ENCODE measurements around the gene AHCY. TPM values are rescaled to one million over a fixed set of nuclear protein-coding genes. Genes with fewer than 3 reads are reported as not detected.
"Not testable (repeated sequence)": the region's sequence is repeated elsewhere in the genome, so short reads cannot be mapped to it uniquely, and the experiment has no call there.

AHCY gene
- total RNA-seq, 1 donor from 2014 or later, result 194 TPM

DNA sequence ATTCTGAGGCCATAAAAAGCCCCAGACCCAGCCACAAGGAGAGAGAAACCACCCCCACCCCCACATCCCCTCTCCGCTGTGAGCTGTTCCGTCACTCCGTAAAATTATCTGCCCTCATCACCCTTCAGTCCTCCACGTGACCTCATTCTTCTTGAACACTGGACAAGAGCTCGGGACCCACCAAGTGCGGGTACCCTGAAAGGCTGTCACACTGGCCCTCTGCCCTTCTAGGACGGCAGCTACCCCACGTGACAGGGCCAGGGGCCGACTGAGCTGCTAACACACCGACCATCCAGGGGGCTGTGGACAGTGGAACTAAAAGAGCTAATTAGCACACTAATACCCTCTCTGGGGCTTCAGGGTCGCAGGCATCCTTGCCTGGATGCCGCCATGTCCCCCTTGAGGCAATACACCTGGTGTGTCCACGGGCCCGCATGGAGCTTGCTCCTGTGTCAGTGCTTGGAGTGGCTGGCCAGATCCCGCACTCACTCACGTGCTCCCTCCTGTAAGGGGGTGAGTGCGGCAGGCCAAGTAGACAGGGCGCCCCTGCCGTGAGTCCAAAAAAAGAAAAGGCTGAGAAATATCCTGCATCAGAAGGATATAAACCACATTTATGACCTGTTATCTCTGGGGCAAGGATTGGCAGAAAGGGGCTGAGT is 29.2 kb upstream of the AHCY start:
- TF ChIP-seq, protein P1, sequence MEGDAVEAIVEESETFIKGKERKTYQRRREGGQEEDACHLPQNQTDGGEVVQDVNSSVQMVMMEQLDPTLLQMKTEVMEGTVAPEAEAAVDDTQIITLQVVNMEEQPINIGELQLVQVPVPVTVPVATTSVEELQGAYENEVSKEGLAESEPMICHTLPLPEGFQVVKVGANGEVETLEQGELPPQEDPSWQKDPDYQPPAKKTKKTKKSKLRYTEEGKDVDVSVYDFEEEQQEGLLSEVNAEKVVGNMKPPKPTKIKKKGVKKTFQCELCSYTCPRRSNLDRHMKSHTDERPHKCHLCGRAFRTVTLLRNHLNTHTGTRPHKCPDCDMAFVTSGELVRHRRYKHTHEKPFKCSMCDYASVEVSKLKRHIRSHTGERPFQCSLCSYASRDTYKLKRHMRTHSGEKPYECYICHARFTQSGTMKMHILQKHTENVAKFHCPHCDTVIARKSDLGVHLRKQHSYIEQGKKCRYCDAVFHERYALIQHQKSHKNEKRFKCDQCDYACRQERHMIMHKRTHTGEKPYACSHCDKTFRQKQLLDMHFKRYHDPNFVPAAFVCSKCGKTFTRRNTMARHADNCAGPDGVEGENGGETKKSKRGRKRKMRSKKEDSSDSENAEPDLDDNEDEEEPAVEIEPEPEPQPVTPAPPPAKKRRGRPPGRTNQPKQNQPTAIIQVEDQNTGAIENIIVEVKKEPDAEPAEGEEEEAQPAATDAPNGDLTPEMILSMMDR (conservative IDR thresholded peaks at IDR 0.05; ENCODE audit: low read depth, low read length), result no peak
- DNase-seq (ENCODE audit: low read depth), result no peak
- no peak overlapping the region for H3K4me3 ChIP-seq (ENCODE audit: low read depth, low read length)

GRCh38 chr20:34331838-34332237 is 28.7 kb upstream of the AHCY start:
- TF ChIP-seq, protein P1 (conservative IDR thresholded peaks at IDR 0.05; ENCODE audit: low read depth, low read length), result no peak
- DNase-seq (ENCODE audit: low read depth), result no peak
- H3K4me3 ChIP-seq (ENCODE audit: low read depth, low read length), result no peak overlapping the region

DNA sequence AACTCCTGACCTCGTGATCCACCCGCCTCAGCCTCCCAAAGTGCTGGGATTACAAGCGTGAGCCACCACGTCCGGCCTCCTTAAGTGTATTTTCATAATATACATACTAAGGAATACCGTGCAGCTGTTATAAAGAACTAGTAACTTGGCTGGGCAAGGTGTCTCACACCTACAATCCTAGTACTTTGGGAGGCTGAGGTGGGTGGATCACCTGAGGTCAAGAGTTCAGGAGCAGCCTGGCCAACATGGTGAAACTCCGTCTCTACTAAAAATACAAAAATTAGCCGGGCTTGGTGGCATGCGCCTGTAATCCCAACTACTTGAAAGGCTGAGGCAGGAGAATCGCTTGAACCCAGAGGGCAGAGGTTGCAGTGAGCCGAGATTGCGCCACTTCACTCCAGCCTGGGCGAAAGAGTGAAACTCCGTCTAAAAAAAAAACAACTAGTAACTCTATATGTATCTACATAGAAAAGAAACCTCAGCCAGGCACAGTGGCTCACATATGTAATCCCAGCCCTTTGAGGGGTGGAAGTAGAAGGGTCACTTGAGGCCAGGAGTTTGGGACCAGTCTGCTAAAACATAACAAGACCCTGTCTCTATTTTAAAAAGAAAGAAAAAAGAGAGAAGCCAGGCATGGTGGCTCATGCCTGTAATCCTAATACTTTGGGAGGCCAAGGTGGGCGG is 27.8 kb upstream of the AHCY start:
- not testable (repeated sequence) for H3K4me3 ChIP-seq (ENCODE audit: low read depth, low read length); DNase-seq (ENCODE audit: low read depth)

DNA sequence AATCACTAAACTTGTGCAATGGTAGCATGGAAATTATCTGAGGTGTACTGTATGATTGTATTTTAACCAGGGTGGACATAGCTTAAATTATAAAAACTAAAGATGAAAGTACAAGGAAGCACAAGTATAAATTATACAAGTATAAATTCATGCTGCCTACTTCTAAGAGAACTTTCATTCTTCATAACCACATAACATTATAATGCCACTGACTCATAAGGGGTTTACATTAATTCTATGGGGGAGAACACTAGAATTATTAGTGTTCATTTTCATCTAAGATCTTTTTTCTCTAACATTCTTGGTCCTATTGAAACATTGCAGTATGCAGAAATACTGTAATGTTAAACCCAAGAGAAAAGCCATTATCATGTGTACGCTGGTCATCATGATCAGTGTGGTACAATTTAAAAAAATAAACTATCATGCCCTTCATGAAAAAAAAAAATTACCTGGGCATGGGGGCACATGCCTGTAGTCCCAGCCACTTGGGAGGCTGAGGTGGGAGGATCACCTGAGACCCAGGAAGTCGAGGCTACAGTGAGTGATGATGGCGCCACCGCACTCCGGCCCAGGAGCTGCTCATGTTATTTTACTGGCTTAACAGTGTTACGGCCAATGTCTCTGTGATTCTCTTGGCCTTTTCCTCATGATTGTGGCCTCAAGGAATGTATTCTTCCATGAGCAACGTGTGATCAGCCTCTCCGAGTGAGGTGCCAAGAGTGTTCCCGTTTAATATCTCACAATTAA is 25.9 kb upstream of the AHCY start:
- TF ChIP-seq, protein P1 (conservative IDR thresholded peaks at IDR 0.05; ENCODE audit: low read depth, low read length), result no peak
- no peak overlapping the region for H3K4me3 ChIP-seq (ENCODE audit: low read depth, low read length)
- DNase-seq (ENCODE audit: low read depth), result no peak

GRCh38 chr20:34328207-34328606 is 25.1 kb upstream of the AHCY start:
- DNase-seq (ENCODE audit: low read depth); H3K4me3 ChIP-seq (ENCODE audit: low read depth, low read length): not testable (repeated sequence)

- DNase-seq (ENCODE audit: low read depth), result no peak
- no peak overlapping the region for H3K4me3 ChIP-seq (ENCODE audit: low read depth, low read length)
- TF ChIP-seq, protein P1 (conservative IDR thresholded peaks at IDR 0.05; ENCODE audit: low read depth, low read length), result no peak
Measured at GRCh38 chr20:34324541-34324940, 21.4 kb upstream of the AHCY start.

DNA sequence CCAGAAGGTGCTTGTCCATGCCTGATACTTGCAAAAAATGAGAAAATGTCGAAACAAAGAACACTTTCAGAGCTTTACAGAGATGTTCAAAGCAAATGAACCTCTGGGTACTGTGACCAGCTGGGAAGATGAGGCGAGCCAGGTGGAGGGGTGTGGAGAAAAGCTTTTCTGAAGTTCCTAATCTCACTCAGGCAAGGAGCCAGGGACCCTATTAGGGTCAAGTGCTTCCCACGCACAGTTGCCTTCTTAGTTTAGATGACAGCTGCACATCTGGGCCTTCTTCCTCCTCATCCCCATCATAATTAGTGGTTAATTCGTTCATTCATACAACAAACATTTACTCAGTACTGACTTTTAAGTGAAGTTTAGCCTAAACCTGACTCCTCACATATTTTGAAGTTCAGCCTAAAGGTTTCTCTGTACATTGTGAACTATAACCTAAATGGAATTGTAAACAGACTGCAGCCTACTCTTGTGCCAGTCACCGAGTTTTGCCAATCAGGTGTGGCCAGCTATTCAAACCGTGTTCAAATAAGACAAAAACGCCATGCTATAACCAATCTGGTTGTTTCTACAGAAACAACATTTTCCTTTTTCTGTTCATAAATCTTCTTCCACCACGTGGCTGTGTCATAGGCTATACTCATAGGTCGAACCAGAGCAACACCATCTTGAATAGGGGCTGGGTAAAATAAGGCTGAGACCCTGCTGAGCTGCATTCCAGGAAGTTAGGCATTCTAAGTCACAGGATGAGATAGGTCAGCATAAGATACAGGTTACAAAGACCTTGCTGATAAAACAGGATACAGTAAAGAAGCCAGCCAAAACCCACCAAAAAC is 19.3 kb upstream of the AHCY start:
- no peak for DNase-seq (ENCODE audit: low read depth)
- TF ChIP-seq, protein P1 (conservative IDR thresholded peaks at IDR 0.05; ENCODE audit: low read depth, low read length), result no peak
- H3K4me3 ChIP-seq (ENCODE audit: low read depth, low read length), result no peak overlapping the region

Measured in epithelial cell of proximal tubule (primary cell).